ENCODE data around the gene ARFGAP2.

DNA sequence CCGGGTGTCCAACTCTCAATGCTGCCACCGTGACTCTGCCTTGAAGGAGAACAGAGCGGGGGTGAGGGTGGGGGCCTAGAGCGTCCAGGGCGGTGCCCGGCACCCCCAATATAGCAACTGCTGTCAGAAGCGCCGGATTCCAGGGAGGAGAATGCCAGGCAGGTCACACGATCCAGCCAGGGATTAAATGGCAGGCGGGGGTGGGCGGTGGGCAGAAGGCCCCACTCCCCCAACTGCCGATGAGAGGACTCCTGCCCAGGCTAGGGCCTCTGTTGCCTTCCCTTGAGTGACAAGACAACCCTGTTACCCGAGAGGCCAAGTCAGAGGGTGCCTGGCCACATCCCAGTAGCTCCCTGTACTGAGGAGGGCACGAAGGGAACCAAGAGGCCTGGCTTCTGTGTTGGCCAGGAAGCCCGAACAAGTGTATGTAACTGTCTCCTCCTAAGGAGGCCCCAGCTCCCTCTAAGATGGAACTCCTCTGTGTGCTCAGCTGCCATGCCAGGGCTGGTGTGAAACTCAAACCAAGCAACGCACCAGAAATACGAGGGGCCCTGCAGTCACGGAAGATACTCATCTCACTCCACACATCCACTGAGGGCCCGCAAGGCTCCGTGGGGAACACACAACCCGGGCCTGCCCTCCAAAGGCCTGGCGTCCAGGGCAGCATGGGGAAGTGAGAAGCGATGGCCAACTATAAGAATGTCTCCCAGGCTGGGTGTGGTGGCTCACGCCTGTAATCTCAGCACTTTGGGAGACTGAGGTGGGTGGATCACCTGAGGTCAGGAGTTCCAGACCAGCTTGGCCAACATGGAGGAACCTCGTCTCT is 6.6 kb upstream of the ARFGAP2 start:
- TF ChIP-seq ZBTB8A (tag by site-specific recombination; IDR thresholded peaks at IDR 0.05) (no peak), ZNF433 (tag by site-specific recombination; IDR thresholded peaks at IDR 0.05; ENCODE audit: low read depth) (no peak), OVOL3 (tag by site-specific recombination; IDR thresholded peaks at IDR 0.05) (no peak), ZNF549 (tag by site-specific recombination; IDR thresholded peaks at IDR 0.05) (no peak), ZNF654 (tag by site-specific recombination; IDR thresholded peaks at IDR 0.05; ENCODE audit: low read depth) (no peak), GLI2 (tag by site-specific recombination; IDR thresholded peaks at IDR 0.05; ENCODE audit: borderline replicate concordance, low read depth) (no peak), ZNF677 (tag by site-specific recombination; IDR thresholded peaks at IDR 0.05) (no peak), ZNF555 (tag by site-specific recombination; conservative IDR thresholded peaks at IDR 0.05) (no peak), ZNF274 (IDR thresholded peaks at IDR 0.05; ENCODE audit: low read length) (no peak), ZNF274 (tag by site-specific recombination; IDR thresholded peaks at IDR 0.05; ENCODE audit: borderline replicate concordance) (no peak), ZNF341 (tag by site-specific recombination; IDR thresholded peaks at IDR 0.05; ENCODE audit: low read depth) (no peak)
- TF ChIP-seq, protein P1, sequence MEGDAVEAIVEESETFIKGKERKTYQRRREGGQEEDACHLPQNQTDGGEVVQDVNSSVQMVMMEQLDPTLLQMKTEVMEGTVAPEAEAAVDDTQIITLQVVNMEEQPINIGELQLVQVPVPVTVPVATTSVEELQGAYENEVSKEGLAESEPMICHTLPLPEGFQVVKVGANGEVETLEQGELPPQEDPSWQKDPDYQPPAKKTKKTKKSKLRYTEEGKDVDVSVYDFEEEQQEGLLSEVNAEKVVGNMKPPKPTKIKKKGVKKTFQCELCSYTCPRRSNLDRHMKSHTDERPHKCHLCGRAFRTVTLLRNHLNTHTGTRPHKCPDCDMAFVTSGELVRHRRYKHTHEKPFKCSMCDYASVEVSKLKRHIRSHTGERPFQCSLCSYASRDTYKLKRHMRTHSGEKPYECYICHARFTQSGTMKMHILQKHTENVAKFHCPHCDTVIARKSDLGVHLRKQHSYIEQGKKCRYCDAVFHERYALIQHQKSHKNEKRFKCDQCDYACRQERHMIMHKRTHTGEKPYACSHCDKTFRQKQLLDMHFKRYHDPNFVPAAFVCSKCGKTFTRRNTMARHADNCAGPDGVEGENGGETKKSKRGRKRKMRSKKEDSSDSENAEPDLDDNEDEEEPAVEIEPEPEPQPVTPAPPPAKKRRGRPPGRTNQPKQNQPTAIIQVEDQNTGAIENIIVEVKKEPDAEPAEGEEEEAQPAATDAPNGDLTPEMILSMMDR (tag by site-specific recombination; IDR thresholded peaks at IDR 0.05), result no peak
- TF ChIP-seq, protein P2, sequence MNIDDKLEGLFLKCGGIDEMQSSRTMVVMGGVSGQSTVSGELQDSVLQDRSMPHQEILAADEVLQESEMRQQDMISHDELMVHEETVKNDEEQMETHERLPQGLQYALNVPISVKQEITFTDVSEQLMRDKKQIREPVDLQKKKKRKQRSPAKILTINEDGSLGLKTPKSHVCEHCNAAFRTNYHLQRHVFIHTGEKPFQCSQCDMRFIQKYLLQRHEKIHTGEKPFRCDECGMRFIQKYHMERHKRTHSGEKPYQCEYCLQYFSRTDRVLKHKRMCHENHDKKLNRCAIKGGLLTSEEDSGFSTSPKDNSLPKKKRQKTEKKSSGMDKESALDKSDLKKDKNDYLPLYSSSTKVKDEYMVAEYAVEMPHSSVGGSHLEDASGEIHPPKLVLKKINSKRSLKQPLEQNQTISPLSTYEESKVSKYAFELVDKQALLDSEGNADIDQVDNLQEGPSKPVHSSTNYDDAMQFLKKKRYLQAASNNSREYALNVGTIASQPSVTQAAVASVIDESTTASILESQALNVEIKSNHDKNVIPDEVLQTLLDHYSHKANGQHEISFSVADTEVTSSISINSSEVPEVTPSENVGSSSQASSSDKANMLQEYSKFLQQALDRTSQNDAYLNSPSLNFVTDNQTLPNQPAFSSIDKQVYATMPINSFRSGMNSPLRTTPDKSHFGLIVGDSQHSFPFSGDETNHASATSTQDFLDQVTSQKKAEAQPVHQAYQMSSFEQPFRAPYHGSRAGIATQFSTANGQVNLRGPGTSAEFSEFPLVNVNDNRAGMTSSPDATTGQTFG (tag by site-specific recombination; IDR thresholded peaks at IDR 0.05; ENCODE audit: borderline replicate concordance), result no peak
- TF ChIP-seq, protein P3, sequence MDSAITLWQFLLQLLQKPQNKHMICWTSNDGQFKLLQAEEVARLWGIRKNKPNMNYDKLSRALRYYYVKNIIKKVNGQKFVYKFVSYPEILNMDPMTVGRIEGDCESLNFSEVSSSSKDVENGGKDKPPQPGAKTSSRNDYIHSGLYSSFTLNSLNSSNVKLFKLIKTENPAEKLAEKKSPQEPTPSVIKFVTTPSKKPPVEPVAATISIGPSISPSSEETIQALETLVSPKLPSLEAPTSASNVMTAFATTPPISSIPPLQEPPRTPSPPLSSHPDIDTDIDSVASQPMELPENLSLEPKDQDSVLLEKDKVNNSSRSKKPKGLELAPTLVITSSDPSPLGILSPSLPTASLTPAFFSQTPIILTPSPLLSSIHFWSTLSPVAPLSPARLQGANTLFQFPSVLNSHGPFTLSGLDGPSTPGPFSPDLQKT (IDR thresholded peaks at IDR 0.05; ENCODE audit: borderline replicate concordance, low read depth, low read length), result no peak
- TF ChIP-seq, protein P4, sequence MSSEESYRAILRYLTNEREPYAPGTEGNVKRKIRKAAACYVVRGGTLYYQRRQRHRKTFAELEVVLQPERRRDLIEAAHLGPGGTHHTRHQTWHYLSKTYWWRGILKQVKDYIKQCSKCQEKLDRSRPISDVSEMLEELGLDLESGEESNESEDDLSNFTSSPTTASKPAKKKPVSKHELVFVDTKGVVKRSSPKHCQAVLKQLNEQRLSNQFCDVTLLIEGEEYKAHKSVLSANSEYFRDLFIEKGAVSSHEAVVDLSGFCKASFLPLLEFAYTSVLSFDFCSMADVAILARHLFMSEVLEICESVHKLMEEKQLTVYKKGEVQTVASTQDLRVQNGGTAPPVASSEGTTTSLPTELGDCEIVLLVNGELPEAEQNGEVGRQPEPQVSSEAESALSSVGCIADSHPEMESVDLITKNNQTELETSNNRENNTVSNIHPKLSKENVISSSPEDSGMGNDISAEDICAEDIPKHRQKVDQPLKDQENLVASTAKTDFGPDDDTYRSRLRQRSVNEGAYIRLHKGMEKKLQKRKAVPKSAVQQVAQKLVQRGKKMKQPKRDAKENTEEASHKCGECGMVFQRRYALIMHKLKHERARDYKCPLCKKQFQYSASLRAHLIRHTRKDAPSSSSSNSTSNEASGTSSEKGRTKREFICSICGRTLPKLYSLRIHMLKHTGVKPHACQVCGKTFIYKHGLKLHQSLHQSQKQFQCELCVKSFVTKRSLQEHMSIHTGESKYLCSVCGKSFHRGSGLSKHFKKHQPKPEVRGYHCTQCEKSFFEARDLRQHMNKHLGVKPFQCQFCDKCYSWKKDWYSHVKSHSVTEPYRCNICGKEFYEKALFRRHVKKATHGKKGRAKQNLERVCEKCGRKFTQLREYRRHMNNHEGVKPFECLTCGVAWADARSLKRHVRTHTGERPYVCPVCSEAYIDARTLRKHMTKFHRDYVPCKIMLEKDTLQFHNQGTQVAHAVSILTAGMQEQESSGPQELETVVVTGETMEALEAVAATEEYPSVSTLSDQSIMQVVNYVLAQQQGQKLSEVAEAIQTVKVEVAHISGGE (tag by site-specific recombination; conservative IDR thresholded peaks at IDR 0.05; ENCODE audit: low read depth), result no peak

Data from HEK293 (cell line).